ENCODE measurements around the gene NECTIN4. TPM values are rescaled to one million over a fixed set of nuclear protein-coding genes. Genes with fewer than 3 reads are reported as not detected.

Gene NECTIN4
- total RNA-seq, 2 experiments from 2014 or later: not detected

DNA sequence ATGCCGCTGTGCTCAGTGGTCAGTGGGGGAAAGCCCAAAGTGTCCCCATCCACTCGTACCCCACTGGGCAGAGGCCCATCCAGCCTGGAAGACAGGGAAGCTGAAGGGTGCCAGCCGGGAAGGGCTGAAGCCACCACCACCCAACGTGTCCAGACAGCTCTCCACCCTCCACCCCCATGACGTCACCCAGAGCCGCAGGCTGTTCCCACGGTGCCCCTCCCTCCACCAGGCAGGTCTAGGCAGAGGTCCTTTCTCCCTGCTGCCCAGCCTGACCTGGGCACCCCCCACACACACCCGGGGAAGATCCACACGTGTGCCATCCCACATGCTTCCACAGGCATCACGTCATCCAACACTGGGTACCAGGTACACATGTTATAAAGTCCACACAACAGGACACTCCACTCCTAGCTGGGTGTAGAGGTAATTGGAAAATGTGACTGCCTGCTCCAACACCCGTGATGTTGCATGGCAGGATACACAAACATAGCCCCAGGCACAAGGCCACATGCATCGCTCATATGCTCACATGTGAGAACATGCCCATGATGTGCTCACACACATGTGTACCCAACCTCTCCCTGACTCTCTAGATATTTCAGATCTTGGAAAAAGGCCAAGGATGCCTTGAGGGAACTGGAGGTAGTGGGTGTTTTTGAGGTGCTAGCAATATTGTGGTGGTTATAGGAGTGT is 14.5 kb downstream of the NECTIN4 start:
- no TSS peak for BruUV-seq (replicated peaks)
- peaks cover 14% of the 10 kb centered on the region for H3K4me1 ChIP-seq (ENCODE audit: insufficient read depth, low read length, poor library complexity, severe bottlenecking)
- no peak for DNase-seq (ENCODE audit: low spot score)
- no peaks in the 10 kb centered on the region for H3K9me2 ChIP-seq (ENCODE audit: insufficient read depth, low read length)
- H4K20me1 ChIP-seq (ENCODE audit: insufficient read depth, low read length): no peaks in the 10 kb centered on the region
- no peak overlapping the region for H3K4me3 ChIP-seq (ENCODE audit: low read depth, low read length, poor library complexity, severe bottlenecking)
- intact Hi-C loops (cut with micrococcal nuclease; ENCODE audit: unreplicated experiment): no loop called here
- H3K9me3 ChIP-seq (ENCODE audit: low read length): no peaks in the 10 kb centered on the region
- ChIA-PET POLR2A (no interaction called here), CTCF (ENCODE audit: unreplicated experiment) (no interaction called here)
- H3K36me3 ChIP-seq (ENCODE audit: insufficient read depth, low read length): no peaks in the 10 kb centered on the region
- no peak overlapping the region for H2AFZ ChIP-seq (ENCODE audit: low read length)
- H3K27ac ChIP-seq (ENCODE audit: low read depth, low read length, poor library complexity, severe bottlenecking): no peak overlapping the region
- H3K4me2 ChIP-seq (ENCODE audit: low read length): no peak overlapping the region
- no peak for TF ChIP-seq EZH2phosphoT487 (IDR thresholded peaks at IDR 0.05; ENCODE audit: borderline replicate concordance, low read depth, low read length)
- TF ChIP-seq, protein P1, sequence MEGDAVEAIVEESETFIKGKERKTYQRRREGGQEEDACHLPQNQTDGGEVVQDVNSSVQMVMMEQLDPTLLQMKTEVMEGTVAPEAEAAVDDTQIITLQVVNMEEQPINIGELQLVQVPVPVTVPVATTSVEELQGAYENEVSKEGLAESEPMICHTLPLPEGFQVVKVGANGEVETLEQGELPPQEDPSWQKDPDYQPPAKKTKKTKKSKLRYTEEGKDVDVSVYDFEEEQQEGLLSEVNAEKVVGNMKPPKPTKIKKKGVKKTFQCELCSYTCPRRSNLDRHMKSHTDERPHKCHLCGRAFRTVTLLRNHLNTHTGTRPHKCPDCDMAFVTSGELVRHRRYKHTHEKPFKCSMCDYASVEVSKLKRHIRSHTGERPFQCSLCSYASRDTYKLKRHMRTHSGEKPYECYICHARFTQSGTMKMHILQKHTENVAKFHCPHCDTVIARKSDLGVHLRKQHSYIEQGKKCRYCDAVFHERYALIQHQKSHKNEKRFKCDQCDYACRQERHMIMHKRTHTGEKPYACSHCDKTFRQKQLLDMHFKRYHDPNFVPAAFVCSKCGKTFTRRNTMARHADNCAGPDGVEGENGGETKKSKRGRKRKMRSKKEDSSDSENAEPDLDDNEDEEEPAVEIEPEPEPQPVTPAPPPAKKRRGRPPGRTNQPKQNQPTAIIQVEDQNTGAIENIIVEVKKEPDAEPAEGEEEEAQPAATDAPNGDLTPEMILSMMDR (conservative IDR thresholded peaks at IDR 0.05; ENCODE audit: low read length): no peak
- H3K79me2 ChIP-seq (ENCODE audit: insufficient read depth, low read depth, low read length): no peaks in the 10 kb centered on the region

DNA sequence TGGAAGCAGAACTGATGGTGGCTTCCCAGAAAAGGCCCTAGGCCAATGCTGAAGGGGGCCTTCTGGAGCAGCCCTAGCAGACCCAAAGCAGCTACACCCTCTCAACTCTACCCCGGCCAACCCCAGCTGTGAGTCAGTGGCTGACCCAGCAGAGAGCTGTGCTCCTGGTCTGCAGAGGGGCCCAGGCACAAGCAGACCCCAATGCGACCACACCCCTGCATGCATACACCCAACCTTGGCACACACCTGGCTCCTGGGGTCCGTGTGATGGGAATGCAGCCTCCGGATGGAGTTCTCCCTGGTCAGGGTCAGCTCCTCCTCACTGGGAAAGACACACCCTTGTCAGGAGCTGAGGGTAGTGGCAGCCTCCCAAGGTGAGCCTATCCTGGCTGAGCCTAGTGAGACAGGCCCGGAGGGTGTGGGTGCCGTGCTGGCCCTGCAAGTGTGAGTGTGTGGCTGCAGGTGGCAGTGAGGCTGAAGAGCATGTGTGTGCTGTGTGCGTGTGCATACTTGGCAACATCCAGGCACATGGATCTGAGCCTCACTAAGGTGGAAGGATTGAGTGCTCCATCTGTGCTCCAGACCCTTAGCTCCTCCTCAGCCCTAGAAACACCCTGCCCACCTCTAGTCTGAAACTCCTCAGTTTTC is 15.8 kb downstream of the NECTIN4 start:
- no peak overlapping the region for H3K4me2 ChIP-seq (ENCODE audit: low read length)
- TF ChIP-seq, protein P1 (conservative IDR thresholded peaks at IDR 0.05; ENCODE audit: low read length): no peak
- no peak for TF ChIP-seq EZH2phosphoT487 (IDR thresholded peaks at IDR 0.05; ENCODE audit: borderline replicate concordance, low read depth, low read length)
- no peak for DNase-seq (ENCODE audit: low spot score)
- no peaks in the 10 kb centered on the region for H3K36me3 ChIP-seq (ENCODE audit: insufficient read depth, low read length)
- H3K79me2 ChIP-seq (ENCODE audit: insufficient read depth, low read depth, low read length): peaks cover 11% of the 10 kb centered on the region
- intact Hi-C loops (cut with micrococcal nuclease; ENCODE audit: unreplicated experiment): no loop called here
- H3K27ac ChIP-seq (ENCODE audit: low read depth, low read length, poor library complexity, severe bottlenecking): no peak overlapping the region
- H4K20me1 ChIP-seq (ENCODE audit: insufficient read depth, low read length): no peaks in the 10 kb centered on the region
- ChIA-PET POLR2A (interaction anchor here (1.0 kb wide), 1 partner anchor 31 kb away, joined by 3 read pairs; no protein-coding TSS in a partner anchor), CTCF (ENCODE audit: unreplicated experiment) (no interaction called here)
- H3K4me1 ChIP-seq (ENCODE audit: insufficient read depth, low read length, poor library complexity, severe bottlenecking): peaks cover 16% of the 10 kb centered on the region
- no peaks in the 10 kb centered on the region for H3K9me3 ChIP-seq (ENCODE audit: low read length)
- BruUV-seq (replicated peaks): no TSS peak
- no peak overlapping the region for H3K4me3 ChIP-seq (ENCODE audit: low read depth, low read length, poor library complexity, severe bottlenecking)
- H2AFZ ChIP-seq (ENCODE audit: low read length): no peak overlapping the region
- H3K9me2 ChIP-seq (ENCODE audit: insufficient read depth, low read length): no peaks in the 10 kb centered on the region
